Medulla oblongata (tissue), 1 donor: ENCODE data around the gene HOXA6.

Experiments
- DNase-seq: peaks from one replicate; pipeline ENCODE4 v3.0.0-alpha.2; 2015; ENCODE audit errors: extremely low spot score

HOXA6 gene

GRCh38 chr7:27147199-27148030 is at the start of gene HOXA6:
HOXA6 (minus strand) TSS chr7:27147774; CDS start chr7:27147749, 25 bp downstream.
- peak; percentile 70 for DNase-seq

DNA sequence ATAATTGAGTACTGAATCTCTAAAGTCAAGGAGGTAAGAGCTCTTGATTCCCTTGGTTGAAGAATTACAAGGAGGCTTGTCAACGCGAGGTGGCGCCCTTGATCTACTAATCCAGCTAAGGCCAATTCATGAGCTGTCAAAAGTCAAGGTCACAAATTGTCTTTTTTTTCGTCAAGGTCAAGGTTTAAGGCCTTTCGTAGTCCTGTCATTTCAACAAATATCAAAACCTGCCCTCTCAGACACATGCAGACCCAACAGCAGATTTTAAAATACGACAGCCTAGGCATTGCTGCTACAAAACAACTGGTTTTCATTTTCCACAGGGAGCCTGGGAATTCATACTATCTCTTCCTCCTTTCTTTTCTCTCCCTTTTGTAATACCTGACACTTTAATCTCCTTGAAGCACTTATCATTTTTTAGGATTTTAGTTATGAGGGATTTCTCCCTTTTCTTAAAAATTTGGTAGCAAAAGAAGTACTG is 48.8 kb upstream of the HOXA6 start:
- peak; percentile 91 for DNase-seq

DNA sequence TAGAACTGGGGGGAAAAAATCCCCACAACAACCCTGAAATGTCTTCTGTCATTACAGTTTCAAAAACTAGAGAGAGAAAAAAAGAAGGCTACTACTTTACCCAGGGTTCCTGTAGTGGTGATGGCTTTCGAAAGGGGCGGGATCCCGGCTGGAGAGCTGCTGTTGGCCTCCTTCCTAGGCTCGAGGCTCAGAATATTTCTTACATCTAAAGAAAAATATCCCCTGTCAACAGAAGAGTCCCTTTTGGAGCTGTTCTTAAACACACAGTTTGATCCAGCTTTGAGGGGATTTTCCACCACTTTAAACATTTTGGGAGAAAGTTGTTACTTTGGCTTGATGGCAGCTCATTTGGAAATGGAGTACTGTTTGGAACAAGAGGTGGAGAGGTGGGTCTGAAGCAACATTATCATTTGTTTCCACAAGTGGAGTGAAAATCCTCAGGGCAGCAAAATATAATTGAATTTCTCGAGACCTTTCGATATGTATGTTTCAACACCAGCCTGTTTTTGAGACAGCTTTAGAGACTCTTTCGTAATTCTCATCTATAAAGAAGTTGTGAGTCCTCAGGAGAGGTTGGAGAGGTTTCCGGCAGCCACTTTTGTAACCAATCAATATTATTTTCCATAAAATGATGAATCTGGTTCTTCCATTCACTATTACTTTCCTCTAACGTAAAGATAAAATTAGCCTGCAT is 47.3 kb upstream of the HOXA6 start:
- no peak for DNase-seq

DNA sequence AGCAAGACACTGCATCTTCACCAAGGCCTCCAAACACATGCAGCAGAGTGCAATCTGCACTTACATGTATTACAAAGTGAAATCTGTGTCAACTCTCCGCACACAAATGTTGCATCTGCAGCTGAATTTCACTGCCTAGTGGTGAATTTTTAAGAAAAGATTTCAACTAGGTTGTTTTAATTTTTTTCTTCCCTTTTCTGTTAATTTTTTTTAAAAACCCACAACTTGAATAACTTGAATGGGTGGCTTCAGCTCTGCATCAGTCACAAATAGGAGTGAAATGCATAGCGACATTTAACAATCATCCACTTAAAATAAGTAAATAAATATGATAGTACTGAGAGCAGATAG is 46.4 kb upstream of the HOXA6 start:
- DNase-seq = no peak

DNA sequence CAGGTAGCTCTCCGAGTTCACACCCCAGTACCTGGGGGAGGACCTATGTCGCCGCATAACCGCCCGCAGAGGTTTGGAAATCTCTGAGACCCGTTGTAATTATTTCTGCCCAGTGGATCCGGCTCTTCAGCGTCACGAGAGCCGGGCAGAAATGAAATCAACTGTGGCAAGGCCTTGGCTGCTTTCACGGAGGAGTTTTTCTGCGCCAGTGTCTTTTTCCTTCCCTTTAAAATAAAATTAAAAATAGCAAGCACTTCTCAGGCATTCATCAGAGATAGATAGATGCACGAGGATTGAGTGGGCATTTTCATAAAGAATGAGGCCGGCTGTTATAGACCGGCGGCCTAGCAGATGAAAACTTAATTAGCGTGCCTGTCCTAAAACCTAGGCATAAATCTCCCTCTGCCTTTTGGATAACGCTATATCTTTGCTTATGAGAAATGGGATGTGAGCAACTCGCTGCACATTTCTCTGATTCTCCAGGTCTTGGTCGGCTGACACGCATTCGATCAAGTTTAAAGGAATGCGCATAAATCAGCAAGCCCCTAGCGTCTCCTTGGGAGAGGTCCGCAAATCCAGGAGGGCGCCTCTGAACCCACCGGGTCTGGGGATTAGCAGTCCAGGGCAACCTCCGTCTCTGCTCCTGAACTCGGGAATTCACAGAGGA is 45.9 kb upstream of the HOXA6 start:
- DNase-seq = no peak

DNA sequence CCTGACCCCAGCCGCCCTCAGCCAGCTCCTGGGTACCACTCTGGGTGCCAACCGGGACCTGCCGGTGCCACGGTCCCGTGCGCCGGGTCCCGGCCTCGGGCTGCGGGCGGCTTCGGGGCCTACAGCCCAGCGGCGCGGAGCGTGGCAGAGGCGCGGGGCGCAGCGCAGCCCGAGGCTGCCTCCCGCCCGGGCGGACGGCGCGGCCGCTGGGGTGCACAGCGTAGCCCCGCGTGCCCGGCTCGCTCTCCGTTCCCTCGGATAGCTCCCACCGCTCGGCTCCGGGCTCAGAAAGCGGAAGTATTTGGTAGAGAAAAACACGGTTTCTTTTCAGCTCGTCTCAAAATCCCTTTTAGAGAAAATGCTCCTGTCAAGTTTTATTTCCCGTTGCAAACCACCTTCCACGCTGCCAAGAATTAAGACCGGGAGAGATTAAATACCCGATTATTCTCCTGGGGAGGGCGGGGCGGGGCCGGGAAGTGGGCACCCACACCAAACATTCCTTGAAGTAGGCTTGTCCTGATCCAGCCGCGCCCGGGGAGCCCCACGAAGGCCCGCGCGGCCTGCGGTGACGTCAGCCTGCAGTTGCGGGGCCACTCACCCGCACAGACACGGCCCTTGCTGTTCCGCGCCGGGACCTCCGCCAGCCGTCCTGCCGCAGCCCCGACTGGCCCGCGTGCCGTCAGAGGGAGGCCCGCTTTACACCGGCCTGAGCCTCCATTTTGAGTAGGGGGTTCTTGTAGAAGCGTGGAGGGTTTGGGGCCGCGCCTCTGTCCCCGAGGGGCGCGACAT is 45.2 kb upstream of the HOXA6 start:
- no peak for DNase-seq

DNA sequence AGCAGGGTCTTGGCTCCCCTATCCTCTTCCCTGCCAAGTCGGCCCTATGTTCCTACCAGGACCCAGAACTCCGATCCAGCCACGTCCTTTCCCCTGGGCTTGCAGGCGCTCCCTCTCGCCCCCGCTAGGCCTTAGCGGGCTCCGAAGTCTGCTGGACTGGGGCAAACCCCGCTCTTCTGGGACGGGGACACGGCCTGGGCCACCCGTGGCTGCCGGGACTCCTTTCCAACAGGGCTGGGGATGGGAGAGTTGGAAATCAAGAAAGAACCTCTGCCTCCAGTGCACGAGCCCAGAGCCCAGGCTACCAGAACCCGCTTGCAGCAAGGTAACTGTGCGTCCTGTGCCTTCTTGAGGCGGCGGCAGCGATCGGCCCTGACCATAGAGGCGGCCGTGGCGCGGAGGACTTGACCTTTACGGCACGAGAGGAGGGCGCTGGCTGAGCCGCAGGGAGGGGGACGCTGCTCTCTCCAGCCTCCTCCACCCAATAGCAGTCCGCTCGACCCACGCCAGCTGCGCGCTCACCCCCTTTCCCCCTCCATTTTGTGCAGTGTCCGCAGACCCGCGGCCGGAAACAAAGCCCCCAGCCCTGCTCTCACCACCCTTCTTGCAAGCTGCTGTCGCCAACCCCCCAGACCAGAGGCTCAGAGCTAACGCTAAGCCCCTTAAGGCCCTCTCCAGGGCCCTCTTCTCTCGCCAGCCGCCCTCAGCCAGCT is 44.4 kb upstream of the HOXA6 start:
- no peak for DNase-seq

DNA sequence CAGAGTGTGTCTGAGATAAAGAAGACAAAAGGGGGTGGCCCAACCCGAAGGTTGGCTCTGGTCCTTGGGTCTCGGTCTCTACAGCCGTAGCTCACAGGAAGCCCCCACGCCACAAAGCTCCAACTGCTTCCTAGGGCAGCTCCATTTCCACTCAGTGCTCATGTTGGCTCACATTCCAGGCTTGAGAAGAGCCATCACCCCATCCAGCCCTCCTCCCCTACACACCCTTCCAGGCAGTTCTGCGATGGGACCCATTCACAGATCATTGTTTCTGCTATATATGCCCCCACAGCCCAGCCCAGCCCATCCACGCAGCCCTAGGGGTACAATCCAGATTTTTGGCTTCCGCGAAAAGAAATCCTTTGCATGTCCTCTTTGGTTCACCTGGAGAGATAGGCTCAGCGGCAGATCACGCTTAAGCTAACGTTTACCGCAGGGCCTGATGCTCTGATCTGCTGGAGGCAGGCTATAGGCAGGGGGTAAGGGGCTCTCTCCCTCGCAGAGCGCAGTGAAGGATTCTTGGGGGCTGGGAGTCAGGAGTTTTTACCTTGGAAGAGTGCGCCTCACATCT is 43.7 kb upstream of the HOXA6 start:
- DNase-seq = no peak

DNA sequence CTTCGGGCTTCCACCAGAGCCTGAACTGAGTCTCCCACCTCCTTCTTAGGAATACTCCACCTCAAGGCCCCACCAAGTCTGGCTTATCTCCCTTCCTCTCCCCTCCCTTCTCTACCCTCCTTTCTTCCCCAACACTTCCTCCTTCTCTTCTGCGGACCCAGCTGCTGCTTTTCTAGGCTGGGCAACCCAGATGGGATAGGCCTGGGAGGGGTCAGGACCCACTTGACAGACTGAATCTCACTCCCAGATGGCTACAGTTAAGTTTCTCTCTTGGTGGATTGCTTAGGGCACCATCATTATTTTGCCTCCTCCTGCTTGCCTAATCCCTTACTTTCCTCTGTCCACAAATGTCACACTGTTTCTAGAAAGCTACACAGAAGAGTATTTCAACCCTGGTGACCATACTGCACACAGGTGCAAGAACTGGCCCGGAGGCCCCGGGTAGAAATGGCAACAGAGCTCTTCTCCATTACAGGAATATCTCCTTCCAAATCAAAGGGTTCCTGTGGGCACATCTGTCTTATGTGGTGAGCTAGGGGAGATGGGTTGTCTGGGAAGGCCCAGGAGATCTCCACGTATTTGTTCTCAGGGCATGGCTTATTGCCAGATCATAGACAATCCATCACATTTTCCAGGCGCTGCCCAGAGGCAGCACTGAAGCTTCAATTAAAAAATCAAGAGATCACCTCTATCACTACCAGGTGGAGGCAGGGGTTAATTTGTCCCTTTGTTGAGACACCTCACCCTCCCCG is 42.6 kb upstream of the HOXA6 start:
- DNase-seq = no peak

GRCh38 chr7:27189295-27189996 is 41.9 kb upstream of the HOXA6 start:
- no peak for DNase-seq

DNA sequence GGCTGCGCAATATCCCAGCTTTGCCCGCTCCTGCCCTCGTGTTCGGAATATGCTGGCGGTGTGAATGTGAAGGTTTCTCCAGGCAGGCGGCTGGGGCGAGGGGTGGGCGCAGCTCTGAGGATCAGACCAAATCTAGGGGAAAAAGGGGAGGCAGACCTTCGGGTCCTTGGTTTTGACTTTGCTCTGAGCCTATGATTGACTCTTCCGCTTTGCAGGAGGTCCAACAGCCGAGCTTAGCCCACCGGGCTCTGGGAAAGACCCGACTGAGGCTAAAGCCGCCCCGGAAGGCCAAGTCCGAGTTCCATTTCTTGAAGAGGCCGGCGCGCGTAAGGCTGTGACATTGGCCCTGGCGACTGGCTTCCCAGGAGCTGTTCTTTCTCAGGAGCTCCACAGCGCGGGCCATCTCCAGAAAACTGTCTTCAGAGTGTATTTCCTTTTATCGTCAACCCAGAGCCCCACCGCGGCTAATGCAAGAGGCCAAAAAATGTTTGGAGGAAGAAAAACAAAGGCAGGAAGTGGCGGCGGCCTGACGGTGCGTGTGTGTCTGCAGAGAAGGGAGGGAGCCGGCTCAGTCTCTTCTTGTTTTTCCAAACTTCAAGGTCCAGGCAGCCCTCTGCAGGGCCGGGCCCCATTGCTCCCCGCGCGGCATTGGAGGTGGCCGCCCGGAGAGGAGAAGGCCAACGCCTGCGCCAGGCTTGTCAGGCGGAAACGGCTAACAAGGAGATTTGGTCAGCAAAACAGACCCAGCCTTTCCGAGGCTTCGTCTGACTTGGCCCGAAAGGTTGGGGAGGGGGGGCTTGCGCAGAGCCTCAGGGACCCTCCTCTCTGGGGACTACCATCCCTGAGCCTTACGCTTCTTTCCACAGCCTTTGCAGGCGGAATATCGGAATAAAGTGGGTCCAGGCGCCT is 41.1 kb upstream of the HOXA6 start:
- no peak for DNase-seq

GRCh38 chr7:27187475-27188385 is 40.2 kb upstream of the HOXA6 start:
- no peak for DNase-seq

GRCh38 chr7:27186668-27187474 is 39.3 kb upstream of the HOXA6 start:
- DNase-seq = no peak

DNA sequence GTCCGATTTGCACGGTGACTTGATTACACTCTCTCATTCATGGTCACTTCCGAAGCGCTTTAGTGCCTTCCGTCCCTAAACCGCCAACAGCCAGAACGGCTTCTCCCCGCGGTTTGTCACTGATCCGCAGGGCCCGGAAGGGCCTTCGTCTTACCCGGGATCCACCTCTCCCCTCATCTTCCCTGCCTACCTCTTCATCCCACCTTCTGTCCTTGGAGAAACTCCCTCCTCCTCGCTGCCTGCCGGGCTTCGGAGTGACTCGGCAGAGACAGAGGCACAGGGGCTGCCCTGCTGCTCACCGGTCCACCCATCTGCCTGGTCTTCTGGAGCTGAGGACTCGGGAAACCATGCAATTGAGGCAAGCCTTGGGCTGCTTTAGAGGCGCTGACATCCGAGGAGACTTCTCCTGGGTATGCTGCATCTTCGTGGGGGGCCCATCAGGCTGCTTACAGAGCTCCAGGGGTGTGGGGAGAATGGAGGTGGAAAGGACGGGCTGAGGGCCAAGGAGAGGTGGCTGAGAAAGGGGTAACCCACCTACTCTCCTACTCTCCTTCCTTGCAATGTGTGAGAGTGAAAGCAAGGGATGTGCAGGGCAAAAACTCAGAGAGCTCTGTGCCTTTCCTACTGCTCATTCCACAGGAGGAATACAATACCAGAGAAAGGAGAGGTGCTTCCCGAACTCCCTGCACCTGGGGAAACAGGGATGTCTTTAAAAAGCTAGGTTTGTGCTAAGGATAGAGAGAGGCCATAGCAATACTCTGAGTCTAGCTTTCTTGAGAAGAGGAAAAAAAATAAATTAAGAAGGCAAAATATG is 38.5 kb upstream of the HOXA6 start:
- DNase-seq = no peak

- DNase-seq = no peak
These were observed 37.7 kb upstream of the HOXA6 start, which contains the start of gene HOXA11 for GRCh38 chr7:27185013-27185853. HOXA11 (minus strand) TSS chr7:27185232; CDS start chr7:27185144, 88 bp downstream.
